NCI-H82 (cell line): ENCODE results near the gene COX4I1.
A peak's percentile ranks its signal among the peaks of the same experiment; 100 is the strongest.
"Not testable (repeated sequence)": the region's sequence is repeated elsewhere in the genome, so short reads cannot be mapped to it uniquely, and the experiment has no call there.

Experiments used
- DNase-seq: peaks from one replicate; lab custom pipeline; 2025; lab: John Stamatoyannopoulos, UW

Gene COX4I1

GRCh38 chr16:85800321-85800669, 800 bp downstream of the COX4I1 start:
- DNase-seq: no peak

- DNase-seq: no peak
These were observed 4.1 kb downstream of the COX4I1 start for GRCh38 chr16:85803570-85803969.

- DNase-seq: no peak
These were observed 6.0 kb downstream of the COX4I1 start for GRCh38 chr16:85805442-85806045.

- DNase-seq: no peak
These were observed 7.0 kb downstream of the COX4I1 start for GRCh38 chr16:85806539-85806938.

- DNase-seq: not testable (repeated sequence)
These were observed 7.8 kb downstream of the COX4I1 start for GRCh38 chr16:85807340-85807739.

- DNase-seq: not testable (repeated sequence)
These were observed 8.6 kb downstream of the COX4I1 start for GRCh38 chr16:85808104-85808503.

- no peak for DNase-seq
These were observed 9.4 kb downstream of the COX4I1 start for GRCh38 chr16:85808926-85809325.

GRCh38 chr16:85809645-85810044, 10.2 kb downstream of the COX4I1 start:
- no peak for DNase-seq

GRCh38 chr16:85810097-85810741, 10.7 kb downstream of the COX4I1 start:
- DNase-seq: no peak

- no peak for DNase-seq
These were observed 11.2 kb downstream of the COX4I1 start for GRCh38 chr16:85810742-85811115.

- peak; percentile 20 for DNase-seq
These were observed 12.7 kb downstream of the COX4I1 start for GRCh38 chr16:85812031-85812807.

GRCh38 chr16:85812811-85813700, 13.6 kb downstream of the COX4I1 start:
- DNase-seq: no peak

- DNase-seq: no peak
These were observed 16.7 kb downstream of the COX4I1 start for GRCh38 chr16:85816159-85816558.

GRCh38 chr16:85817195-85817594, 17.7 kb downstream of the COX4I1 start:
- DNase-seq: not testable (repeated sequence)

- peak; percentile 80 for DNase-seq
These were observed 19.8 kb downstream of the COX4I1 start for GRCh38 chr16:85819245-85819644.

GRCh38 chr16:85819771-85820170, 20.3 kb downstream of the COX4I1 start:
- DNase-seq: no peak

- no peak for DNase-seq
These were observed 21.3 kb downstream of the COX4I1 start for GRCh38 chr16:85820604-85821372.

- DNase-seq: peak; percentile 85
These were observed 22.1 kb downstream of the COX4I1 start for GRCh38 chr16:85821390-85822135.

- no peak for DNase-seq
These were observed 22.6 kb downstream of the COX4I1 start for GRCh38 chr16:85822145-85822544.

GRCh38 chr16:85823328-85823920, 23.9 kb downstream of the COX4I1 start:
- no peak for DNase-seq
